H1 (cell line): ENCODE measurements around the gene BTRC.

Experiments
- CTCF ChIP-seq, 3 experiments: IDR thresholded peaks; 1 replicate in 2 of 3; 2 replicates in 1 of 3; pipeline versions ENCODE4 v1.5.1 to v1.6.1; 2011; ENCODE audit warnings: low read length in 3 of 3, mild to moderate bottlenecking in 3 of 3, inconsistent platforms in 2 of 3, low read depth in 1 of 3, moderate library complexity in 1 of 3; ENCODE audit not compliant: insufficient read depth in 1 of 3; ENCODE audit errors: control extremely low read depth in 1 of 3
- EGR1 ChIP-seq: IDR thresholded peaks from 2 replicates; pipeline ENCODE4 v1.6.1; 2011; ENCODE audit warnings: low read depth, low read length, borderline replicate concordance
- EP300 ChIP-seq, 2 experiments: IDR thresholded peaks; 1 replicate in 1 of 2; 2 replicates in 1 of 2; pipeline ENCODE4 v1.6.1; 2011 to 2012; ENCODE audit warnings: low read depth in 2 of 2, low read length in 2 of 2, mild to moderate bottlenecking in 2 of 2, borderline replicate concordance in 1 of 2, inconsistent platforms in 1 of 2, moderate library complexity in 1 of 2
- EZH2 ChIP-seq: fragments of 200-600 bp; sonication (generic); IDR thresholded peaks from 2 replicates; pipeline ENCODE4 v1.7.1; 2012; ENCODE audit warnings: low read depth, mild to moderate bottlenecking, moderate library complexity, low read length, inconsistent platforms; ENCODE audit not compliant: severe bottlenecking
- SP1 ChIP-seq: IDR thresholded peaks from 2 replicates; pipeline ENCODE4 v1.6.1; 2011; ENCODE audit warnings: low read depth, low read length
- TEAD4 ChIP-seq: IDR thresholded peaks from 2 replicates; pipeline ENCODE4 v1.6.1; 2012; ENCODE audit warnings: low read depth, low read length, inconsistent platforms, mixed read lengths
- TF ChIP-seq, protein P1 (sequence below): IDR thresholded peaks from 2 replicates; pipeline ENCODE4 v1.6.1; 2012; ENCODE audit warnings: low read length, inconsistent platforms

DNA sequence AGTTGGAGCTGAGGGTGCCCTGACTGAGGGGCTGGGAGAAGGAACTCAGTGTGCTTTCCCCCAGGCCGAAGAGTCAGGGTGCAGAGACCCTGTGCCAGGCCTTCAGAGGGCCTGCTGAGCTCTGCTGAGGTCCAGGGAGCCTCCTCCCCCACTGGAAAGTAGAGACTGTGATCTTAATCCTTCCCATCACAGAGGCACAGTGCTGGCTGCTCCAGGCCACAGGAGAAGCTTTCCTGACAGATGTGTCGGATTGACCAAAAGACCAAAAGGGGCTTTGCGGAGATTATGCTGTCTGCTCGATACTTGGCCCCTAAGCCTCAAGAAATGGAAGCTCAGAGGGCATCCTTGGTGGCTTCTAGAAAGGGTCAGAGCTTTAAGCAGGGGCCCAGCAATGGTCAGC, 32.9 kb upstream of the BTRC start:
- TF ChIP-seq CTCF (IDR thresholded peaks at IDR 0.05; ENCODE audit: control extremely low read depth in 1 of 3, insufficient read depth in 1 of 3, low read depth in 1 of 3, low read length in 3 of 3) (no peak), EZH2 (no peak), EP300 (IDR thresholded peaks at IDR 0.05; ENCODE audit: borderline replicate concordance in 1 of 2, low read depth in 2 of 2, low read length in 2 of 2) (no peak), SP1 (no peak), TEAD4 (no peak), EGR1 (no peak)
- TF ChIP-seq, protein P1, sequence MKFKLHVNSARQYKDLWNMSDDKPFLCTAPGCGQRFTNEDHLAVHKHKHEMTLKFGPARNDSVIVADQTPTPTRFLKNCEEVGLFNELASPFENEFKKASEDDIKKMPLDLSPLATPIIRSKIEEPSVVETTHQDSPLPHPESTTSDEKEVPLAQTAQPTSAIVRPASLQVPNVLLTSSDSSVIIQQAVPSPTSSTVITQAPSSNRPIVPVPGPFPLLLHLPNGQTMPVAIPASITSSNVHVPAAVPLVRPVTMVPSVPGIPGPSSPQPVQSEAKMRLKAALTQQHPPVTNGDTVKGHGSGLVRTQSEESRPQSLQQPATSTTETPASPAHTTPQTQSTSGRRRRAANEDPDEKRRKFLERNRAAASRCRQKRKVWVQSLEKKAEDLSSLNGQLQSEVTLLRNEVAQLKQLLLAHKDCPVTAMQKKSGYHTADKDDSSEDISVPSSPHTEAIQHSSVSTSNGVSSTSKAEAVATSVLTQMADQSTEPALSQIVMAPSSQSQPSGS: no peak
